Activated T-helper 1 cell treated with anti-CD3 and anti-CD28 coated beads, Interleukin-2, amount 50 U/mL, for 16 hours (primary cell): ENCODE measurements around the gene C11orf21.

Source experiments
- DNase-seq, 2 donors: peaks; one replicate each; pipeline ENCODE4 v3.0.0-alpha.2; 2020; ENCODE audit warnings: low read depth in 1 of 2, low spot score in 1 of 2

The C11orf21 gene

DNA sequence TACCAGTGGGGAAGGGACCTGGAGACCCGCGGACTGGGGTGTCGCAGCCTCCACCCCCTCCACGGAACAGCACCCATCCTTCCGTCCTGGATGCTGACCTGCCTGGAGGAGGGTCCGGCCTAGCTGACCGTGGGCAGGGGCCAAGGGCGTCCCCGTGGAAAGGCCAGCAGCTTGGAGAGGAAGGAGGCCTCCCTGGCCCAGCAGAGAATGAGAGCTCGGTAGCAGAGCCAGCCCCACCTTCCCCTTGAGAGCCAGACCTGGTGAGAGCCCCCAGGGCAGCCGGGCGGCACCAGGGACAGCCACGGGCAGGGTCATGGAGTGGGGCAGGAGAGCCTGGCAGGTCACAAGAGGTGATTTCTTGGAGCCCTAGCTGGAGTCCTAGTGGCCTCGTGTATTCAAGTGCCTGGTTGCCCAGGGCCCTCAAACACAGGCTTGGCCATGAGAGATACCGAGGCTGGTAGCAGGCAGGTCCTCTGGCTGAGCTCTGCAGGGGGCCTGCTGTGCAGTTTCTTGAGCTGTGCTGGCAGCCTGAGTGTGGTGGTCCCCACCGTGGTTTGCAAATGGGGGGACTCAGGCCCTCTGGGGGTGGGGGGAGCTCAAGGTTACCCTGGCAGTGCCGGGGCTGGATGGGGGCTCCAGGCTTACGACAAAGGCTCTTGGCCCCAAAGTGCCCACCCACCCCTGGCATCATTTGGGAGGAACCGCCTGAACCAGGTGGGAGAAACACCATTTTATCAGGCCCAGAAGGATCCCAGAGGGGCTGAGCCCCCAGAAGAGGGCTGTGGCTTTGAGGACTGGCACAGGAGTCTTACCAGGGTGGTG is 7.7 kb upstream of the C11orf21 start:
- DNase-seq, result no peak

- DNase-seq, result no peak
Measured at GRCh38 chr11:2308713-2309112, 7.0 kb upstream of the C11orf21 start.

GRCh38 chr11:2307501-2308331 is 6.0 kb upstream of the C11orf21 start:
- no peak for DNase-seq

- no peak for DNase-seq
Measured at GRCh38 chr11:2306877-2307500, 5.3 kb upstream of the C11orf21 start.

DNA sequence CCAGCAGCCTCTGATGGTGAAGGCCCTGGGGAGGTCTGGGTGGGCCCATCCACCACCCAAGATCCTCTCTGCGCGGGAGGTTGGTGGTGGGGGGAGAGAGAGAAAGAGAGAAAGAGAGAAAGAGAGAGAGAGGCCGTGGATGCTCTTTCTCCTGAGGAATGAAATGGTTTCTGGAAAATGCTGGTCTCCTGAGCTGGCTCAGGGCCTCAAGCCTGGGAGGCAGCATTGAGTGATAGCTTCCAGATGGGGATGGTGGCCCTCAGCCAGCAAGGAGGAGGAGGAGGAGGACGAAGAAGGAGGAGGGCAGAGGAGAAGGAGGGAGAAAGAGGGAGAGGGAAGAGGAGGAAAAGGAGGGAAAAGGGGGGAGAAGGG is 4.7 kb upstream of the C11orf21 start:
- no peak for DNase-seq

GRCh38 chr11:2305788-2306451 is 4.2 kb upstream of the C11orf21 start:
- no peak for DNase-seq

DNA sequence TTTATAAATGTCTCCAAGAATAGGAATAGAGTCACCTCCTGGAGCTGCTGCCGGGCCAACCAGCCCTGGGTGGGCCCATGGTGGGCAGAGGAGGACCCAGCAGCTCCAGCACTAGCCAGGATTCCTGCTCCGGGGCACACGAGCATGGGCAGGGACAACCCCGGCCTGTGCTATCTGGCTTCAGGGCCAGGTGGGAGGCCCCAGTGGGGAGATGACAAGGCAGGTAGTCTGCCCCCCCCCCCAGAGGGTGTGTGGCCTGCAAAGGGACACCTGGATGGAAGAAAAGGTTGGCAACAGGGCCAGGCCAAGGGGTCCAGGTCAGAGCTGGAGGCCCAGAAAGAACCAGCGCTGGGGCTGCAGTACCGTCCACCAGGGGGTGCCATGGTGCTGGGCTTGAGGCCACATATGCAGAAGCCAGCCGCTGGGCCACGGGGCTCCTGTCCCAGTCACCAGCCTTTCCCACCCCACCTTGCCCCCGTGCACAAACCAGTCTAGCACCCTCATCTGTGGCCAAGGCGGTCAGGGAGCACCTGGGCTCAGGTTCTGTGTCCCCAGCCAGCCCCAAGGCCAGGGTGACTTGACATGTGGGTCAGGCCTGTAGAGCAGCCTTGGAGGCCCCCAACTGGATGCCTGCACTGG is 3.5 kb upstream of the C11orf21 start:
- DNase-seq, result peak; percentile 70 to 72

- no peak for DNase-seq
Measured at GRCh38 chr11:2304506-2305139, 2.9 kb upstream of the C11orf21 start.

DNA sequence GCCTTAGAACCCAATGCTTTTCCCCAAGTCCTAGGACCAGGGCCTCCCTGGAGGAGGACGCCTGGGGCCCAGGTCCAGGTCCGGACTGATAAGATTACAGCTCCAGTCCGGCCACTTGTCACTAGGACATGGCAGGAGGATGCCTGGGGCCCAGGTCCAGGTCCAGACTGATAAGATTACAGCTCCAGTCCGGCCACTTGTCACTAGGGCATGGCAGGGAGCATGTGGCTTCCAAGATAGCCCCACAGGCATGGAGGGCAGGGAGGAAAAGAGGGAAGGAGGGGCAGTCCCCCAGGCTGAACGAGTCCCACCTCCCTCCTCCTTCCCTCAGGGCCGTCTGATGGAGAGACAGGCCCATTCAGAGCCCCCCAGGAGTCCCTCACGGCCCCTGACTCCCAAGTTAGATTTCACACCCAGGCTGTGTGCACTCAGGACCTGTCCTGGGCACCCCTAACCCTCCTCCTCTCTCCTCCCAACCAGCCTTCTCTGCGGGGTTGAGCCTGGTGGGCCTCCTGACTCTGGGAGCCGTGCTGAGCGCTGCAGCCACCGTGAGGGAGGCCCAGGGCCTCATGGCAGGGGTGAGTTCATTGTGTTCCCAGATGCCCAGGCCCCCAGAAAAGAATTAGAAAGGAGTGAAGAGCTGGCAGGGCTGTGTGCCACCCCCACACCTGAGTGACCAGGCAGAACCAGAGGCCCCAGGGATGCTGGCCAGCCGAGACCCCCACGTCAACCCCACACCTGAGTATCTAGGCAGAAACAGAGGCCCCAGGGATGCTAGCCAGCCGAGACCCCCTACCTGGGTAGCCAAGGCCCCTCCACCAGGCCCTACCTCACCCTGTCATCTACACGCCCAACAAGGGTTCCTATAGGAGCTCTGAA is 2.1 kb upstream of the C11orf21 start:
- DNase-seq, result no peak

- no peak for DNase-seq
Measured at GRCh38 chr11:2302896-2303626, 1.3 kb upstream of the C11orf21 start.

- no peak for DNase-seq
Measured at GRCh38 chr11:2302306-2302895, 683 bp upstream of the C11orf21 start.

DNA sequence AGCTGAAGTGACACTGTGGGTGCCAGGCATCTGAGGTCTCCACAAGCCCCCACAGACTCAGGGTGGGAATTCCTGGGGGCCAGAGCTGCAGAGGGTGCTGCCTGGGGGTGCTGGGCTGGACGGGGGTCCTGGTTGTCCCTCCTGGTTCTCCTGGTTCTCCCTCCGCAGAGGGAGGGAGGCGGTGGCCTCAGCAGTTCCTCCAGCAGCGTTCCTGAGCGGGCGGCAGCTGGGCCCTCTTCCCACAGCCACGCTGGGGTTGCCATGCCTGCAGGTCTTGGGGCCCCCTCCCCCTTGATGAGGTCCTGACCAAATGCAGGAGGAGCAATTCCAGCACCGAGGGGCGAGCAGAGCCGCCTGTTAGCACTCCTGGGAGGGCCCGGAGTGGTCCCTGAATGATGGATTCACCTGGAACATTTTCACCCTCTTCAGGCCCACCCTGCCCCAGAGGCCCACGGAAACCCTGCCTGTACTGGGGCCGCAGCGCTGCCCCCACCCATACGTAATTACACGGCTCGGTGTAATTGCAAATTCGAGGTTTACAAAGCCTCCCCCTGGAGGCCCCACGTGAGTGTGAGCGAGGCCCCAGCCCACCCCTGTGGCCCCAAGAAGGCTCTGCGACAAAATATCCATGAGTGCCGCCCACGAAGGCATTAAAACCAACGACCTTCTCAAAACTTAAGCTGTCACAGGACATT is 635 bp downstream of the C11orf21 start:
- DNase-seq, result no peak

GRCh38 chr11:2300290-2300935 is 1.3 kb downstream of the C11orf21 start:
- DNase-seq, result no peak

DNA sequence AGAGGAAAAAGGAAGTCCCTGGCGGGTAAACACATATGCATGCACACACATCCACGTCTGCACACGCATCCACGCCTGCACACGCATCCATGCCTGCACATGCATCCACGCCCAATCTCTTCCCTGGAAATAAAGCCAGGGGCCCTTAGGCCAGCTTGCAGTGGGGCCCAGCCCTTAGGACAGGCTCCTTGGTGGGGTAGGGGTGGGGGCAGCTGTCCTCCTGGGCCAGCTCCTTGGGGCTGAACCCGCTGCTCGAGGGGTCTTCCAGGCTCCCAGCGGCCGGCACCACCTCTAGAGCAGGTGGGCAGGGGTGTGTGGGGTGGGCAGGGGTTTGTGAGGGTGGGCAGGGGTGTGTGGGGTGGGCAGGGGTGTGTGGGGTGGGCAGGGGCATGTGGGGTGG is 1.9 kb downstream of the C11orf21 start:
- no peak for DNase-seq

GRCh38 chr11:2298795-2299761 is 2.6 kb downstream of the C11orf21 start:
- no peak for DNase-seq

- DNase-seq, result no peak
Measured at GRCh38 chr11:2298131-2298794, 3.5 kb downstream of the C11orf21 start.
